Omental fat pad (tissue), 4 donors: Measurements from ENCODE around the gene PEX12. TPM values are rescaled to one million over a fixed set of nuclear protein-coding genes. Genes with fewer than 3 reads are reported as not detected.
"Not testable (repeated sequence)": the region's sequence is repeated elsewhere in the genome, so short reads cannot be mapped to it uniquely, and the experiment has no call there.

Experiments used
- ATAC-seq: fragments of 150-250 bp; one replicate; pipeline ENCODE4 v1.9.1; 2016; ENCODE audit warnings: mild to moderate bottlenecking, moderate library complexity; ENCODE audit not compliant: low FRiP score
- DNase-seq: peaks from one replicate; pipeline ENCODE4 v3.0.0-alpha.2; 2019; ENCODE audit warnings: low spot score
- total RNA-seq, 4 donors: library from RNA; depleted of rRNA; stranded (reverse); fragments of >200 nt; gene quantifications; one replicate each; pipeline ENCODE4 v1.1.0, GENCODE V29; 2016
- TF ChIP-seq, protein P1 (sequence below), 3 donors: fragments of 450-650 bp; IDR thresholded peaks; one replicate each; pipeline ENCODE4 v1.5.1; 2016 to 2017; ENCODE audit warnings: antibody characterized with exemption in 3 of 3, mild to moderate bottlenecking in 3 of 3, moderate library complexity in 2 of 3

The PEX12 gene
- total RNA-seq, 4 donors from 2014 or later = 3.5 to 7.4 (median 5.2) TPM

DNA sequence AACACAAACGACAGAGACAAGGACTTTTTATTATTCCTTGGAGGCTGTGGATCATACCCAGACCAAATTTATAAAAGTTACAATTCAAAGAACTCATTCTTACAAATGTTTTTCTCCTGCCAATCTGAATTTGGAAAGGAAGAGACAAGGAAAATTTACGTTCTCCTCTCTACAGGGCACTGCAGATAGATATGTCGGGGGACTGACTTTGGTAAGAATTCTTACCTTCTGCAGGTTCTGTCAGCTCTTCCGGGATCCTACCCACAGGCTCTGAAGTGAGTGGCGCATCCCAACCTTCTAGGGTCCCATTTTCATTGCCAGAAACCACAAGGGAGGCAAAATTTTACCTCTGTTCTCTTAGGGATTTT lies 38.7 kb downstream of the PEX12 start:
- no peak for ATAC-seq
- TF ChIP-seq, protein P1, sequence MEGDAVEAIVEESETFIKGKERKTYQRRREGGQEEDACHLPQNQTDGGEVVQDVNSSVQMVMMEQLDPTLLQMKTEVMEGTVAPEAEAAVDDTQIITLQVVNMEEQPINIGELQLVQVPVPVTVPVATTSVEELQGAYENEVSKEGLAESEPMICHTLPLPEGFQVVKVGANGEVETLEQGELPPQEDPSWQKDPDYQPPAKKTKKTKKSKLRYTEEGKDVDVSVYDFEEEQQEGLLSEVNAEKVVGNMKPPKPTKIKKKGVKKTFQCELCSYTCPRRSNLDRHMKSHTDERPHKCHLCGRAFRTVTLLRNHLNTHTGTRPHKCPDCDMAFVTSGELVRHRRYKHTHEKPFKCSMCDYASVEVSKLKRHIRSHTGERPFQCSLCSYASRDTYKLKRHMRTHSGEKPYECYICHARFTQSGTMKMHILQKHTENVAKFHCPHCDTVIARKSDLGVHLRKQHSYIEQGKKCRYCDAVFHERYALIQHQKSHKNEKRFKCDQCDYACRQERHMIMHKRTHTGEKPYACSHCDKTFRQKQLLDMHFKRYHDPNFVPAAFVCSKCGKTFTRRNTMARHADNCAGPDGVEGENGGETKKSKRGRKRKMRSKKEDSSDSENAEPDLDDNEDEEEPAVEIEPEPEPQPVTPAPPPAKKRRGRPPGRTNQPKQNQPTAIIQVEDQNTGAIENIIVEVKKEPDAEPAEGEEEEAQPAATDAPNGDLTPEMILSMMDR (IDR thresholded peaks at IDR 0.05) = no peak
- DNase-seq = no peak

DNA sequence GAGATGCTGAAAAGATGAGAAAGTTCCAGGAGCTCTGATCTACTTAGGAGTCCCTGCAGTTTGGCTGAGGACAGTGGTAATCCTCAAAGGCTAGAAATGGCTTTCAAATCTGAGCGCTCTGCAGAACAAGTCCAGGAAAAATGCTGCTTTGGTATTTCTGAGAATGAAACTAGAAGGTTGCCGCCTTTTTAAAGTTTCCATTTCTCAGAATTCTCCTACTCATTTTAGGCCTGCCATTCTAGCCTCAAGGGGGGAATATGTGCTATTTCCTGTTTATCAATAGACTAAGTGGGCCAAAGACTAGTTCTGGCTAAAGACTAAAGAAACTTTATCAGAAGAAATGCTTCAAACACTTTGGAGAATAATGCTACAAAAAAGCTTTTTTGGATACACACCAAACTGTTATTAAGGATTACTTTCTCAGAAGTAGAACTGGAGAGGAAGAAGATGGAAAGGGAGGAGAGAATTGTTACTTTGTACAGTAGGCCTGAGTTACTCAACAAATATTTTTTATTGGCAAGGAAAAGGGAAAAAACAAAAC lies 40.7 kb downstream of the PEX12 start, which contains the start of gene SLFN12L:
Gene SLFN12L, minus strand, starts transcription at position 78 of the 541 bp plus-strand sequence. CDS start 15,314 bp downstream, outside the sequence.
- TF ChIP-seq, protein P1 (IDR thresholded peaks at IDR 0.05) = no peak
- DNase-seq (no peak), ATAC-seq (peak; percentile 20)

DNA sequence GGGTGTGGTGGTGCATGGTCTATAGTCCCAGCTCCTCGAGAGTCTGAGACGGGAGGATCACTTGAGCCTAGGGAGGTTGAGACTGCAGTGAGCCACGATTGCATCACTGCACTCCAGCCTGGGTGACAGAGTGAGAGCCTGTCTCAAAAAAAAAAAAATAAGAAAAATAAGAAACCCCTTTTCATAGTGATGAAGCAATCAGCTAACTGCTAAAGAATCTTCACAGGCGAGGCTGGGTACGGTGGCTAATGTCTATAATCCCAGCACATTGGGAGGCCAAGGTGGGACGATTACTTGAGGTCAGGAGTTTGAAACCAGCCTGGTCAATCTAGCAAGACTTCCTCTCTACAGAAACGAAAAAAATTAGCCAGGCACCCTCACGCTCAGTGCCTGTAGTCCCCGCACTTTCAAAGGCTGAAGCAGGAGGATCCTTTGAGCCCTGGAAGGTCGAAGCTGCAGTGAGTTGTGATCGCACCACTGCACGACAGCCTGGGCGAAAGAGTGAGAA lies 41.7 kb downstream of the PEX12 start:
- DNase-seq (no peak), ATAC-seq (no peak)
- TF ChIP-seq, protein P1 (IDR thresholded peaks at IDR 0.05) = no peak

DNA sequence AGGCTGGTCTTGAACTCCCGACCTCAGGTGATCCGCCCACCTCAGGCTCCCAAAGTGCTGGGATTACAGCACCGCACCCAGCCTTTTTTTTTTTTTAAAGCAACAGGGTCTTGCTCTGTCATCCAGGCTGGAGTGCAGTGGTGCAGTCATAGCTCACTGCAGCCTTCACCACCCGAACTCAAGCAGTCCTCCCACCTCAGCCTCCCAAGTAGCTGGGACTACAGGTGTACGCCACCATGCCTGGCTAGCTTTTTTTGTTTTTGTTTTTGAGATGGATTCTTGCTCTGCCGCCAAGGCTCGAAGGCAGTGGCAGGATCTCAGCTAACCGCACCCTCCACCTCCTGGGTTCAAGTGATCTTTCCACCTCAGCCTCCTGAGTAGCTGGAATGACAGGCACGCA lies 43.0 kb downstream of the PEX12 start:
- ATAC-seq, DNase-seq: not testable (repeated sequence)

DNA sequence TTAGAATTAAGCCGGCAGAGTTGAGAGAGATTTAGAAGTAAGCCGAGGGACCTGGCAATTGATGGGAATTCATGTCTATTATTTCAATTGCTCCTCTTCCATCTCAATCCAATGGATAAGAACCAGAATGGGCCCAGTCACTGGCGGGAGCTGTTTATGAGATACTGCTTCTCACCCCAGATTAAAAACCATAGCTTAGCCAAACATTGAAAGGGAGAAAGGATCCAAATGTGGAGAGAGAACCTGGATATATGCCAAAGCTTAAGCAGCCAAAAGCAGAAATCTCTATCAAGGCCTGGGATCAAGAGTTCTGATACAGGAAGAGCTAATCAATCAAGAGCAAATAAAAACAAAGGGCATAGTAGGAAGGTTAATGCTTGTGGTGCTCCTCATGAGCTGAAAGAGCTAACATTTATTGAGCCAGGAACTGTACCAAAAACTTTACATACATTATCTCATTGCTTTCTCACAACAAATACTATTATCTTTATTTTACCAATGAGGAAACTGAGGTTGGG lies 43.7 kb downstream of the PEX12 start:
- TF ChIP-seq, protein P1 (IDR thresholded peaks at IDR 0.05) = no peak
- ATAC-seq = no peak

DNA sequence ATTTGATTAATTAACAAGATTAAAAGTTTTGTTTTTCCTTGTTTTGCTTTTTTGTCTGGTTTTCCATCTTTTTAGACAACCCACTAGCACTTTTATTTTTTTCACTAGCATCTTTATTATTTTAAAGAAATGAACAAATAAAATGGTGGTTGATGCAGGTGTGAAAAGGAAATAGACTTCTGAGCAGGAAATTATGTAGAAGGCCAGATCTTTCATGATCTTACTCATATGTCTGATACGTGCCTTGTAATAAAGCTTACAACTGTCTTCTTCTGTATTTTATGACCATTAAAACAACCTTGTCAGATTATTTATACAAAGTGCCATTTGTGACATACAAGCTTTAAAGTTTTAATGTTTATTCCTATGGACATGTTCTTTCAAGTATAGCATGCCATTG lies 47.2 kb downstream of the PEX12 start:
- ATAC-seq = no peak
- TF ChIP-seq, protein P1 (IDR thresholded peaks at IDR 0.05) = no peak
- no peak for DNase-seq

More for the DNA sequence above, 43.7 kb downstream of the PEX12 start:
- DNase-seq = no peak

DNA sequence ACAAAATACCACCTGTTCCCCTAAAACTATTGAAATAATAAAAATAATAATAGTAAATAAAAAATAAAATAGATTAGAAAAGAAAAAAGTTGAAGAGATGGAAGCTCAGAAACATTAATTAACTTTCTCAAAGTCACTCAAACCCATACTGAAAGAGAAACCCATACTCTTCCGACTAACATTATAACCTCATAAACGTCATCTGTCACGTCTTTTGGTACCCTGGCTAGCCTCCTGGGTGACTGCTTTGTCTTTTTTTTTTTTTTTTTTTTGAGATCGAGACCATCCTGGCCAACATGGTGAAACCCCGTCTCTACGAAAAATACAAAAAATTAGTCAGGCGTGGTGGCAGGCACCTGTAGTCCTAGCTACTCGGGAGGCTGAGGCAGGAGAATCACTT lies 48.5 kb downstream of the PEX12 start:
- TF ChIP-seq, protein P1 (IDR thresholded peaks at IDR 0.05) = no peak
- ATAC-seq (no peak), DNase-seq (no peak)

DNA sequence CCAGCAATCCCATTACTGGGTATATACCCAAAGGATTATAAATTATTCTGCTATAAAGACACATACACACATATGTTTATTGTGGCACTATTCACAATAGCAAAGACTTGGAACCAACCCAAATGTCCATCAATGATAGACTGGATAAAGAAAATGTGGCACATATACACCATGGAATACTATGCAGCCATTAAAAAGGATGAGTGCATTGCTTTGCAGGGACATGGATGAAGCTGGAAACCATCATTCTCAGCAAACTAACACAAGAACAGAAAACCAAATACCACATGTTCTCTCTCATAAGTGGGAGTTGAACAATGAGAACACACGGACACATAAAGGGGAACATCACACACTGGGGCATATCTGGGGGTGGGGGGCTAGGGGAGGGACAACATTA lies 49.0 kb downstream of the PEX12 start:
- not testable (repeated sequence) for DNase-seq, ATAC-seq
